ENCODE results near the gene TNKS2. TPM values are rescaled to one million over a fixed set of nuclear protein-coding genes. Genes with fewer than 3 reads are reported as not detected.
A peak's percentile ranks its signal among the peaks of the same experiment; 100 is the strongest.
"Not testable (repeated sequence)": the region's sequence is repeated elsewhere in the genome, so short reads cannot be mapped to it uniquely, and the experiment has no call there.

The TNKS2 gene
- total RNA-seq, 4 donors from 2014 or later = 40.5 to 70.0 (median 57.4) TPM

DNA sequence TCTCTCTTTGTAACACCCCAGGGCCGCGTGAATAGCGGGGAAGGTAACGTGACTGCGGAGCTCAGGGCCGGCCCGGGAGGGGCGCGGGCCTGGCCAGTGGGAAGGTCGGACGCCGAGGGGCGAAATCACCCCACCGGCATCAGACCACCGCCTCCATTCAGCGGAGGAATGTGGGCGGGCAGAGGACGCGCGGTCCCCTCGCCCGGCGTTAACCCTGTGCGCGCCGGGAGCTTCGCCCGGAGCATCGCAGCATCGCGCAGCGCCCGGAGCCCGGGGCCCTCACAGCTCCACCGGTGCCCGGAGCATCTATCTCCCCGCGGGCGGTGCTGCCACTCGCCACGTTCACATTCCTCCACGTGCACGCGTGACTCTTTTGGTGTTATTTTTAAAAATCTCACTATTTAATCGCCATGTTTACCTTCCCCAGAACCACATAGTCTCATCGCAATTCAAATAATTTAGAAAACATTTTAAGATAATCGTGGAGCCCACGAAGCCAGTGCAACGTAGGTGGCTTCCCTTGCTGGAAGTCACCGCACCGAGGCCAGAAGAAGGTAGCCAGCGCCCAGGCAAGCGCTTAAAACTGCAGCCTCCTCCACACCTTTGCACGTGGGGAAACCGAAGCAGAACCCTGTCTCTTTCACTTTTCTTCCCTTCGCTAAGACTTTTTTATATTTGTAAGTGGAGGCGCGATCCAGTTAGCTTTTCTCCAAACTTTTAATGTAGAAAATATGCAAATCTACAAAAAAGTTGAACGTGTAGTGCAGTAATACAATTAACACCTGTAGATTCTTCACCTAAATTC lies 89.2 kb downstream of the TNKS2 start:
- peak in 1 of 2 donors; percentile 88 for DNase-seq (ENCODE audit: low spot score in 2 of 2)
- TF ChIP-seq, protein P1, sequence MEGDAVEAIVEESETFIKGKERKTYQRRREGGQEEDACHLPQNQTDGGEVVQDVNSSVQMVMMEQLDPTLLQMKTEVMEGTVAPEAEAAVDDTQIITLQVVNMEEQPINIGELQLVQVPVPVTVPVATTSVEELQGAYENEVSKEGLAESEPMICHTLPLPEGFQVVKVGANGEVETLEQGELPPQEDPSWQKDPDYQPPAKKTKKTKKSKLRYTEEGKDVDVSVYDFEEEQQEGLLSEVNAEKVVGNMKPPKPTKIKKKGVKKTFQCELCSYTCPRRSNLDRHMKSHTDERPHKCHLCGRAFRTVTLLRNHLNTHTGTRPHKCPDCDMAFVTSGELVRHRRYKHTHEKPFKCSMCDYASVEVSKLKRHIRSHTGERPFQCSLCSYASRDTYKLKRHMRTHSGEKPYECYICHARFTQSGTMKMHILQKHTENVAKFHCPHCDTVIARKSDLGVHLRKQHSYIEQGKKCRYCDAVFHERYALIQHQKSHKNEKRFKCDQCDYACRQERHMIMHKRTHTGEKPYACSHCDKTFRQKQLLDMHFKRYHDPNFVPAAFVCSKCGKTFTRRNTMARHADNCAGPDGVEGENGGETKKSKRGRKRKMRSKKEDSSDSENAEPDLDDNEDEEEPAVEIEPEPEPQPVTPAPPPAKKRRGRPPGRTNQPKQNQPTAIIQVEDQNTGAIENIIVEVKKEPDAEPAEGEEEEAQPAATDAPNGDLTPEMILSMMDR (IDR thresholded peaks at IDR 0.05) = no peak
- no peak for TF ChIP-seq POLR2A (IDR thresholded peaks at IDR 0.05)
- WGBS, 2 donors = 0% methylated on average over 50 to 59 of the region's 59 CpGs
- peak overlapping the region; percentile 15 for H3K4me3 ChIP-seq (ENCODE audit: low read depth, poor library complexity, severe bottlenecking)
- intact Hi-C loops (cut with DNase I; ENCODE audit: low total_unique reads) = no loop called here

GRCh38 chr10:91891125-91892001 lies 93.1 kb downstream of the TNKS2 start:
- no peak for DNase-seq (ENCODE audit: low spot score in 2 of 2)
- TF ChIP-seq, protein P1 (IDR thresholded peaks at IDR 0.05) = no peak
- WGBS, 2 donors = 88 to 100% methylated on average over 1 of the region's 1 CpG
- H3K4me3 ChIP-seq (ENCODE audit: low read depth, poor library complexity, severe bottlenecking) = no peak overlapping the region
- intact Hi-C loops (cut with DNase I; ENCODE audit: low total_unique reads) = no loop called here

- WGBS, 2 donors = 98% methylated on average over 2 of the region's 2 CpGs
- intact Hi-C loops (cut with DNase I; ENCODE audit: low total_unique reads) = no loop called here
- no peak for DNase-seq (ENCODE audit: low spot score in 2 of 2)
- TF ChIP-seq, protein P1 (IDR thresholded peaks at IDR 0.05) = no peak
- TF ChIP-seq POLR2A (IDR thresholded peaks at IDR 0.05) = no peak
- H3K4me3 ChIP-seq (ENCODE audit: low read depth, poor library complexity, severe bottlenecking) = no peak overlapping the region
These were observed 94.8 kb downstream of the TNKS2 start for GRCh38 chr10:91893051-91893450.

DNA sequence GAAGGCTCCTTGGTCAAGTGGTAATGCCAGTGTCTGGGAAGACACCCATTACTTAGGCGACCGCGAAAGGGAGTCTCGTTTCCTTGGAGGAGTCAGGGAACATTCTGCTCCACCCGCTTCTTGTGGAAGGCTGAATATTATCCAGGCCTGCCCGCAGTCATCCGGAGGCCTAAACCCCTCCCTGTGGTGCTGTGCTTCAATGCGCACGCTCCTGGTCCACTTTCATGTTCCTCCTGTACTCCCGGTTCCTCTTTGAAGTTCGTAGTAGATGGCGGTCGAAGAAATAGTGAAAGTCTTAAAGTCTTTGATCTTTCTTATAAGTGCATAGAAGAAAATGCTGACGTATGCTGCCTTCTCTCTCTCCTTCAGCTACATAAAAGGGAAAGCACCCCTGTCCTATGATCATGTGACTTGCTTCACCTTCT lies 96.0 kb downstream of the TNKS2 start:
- H3K4me3 ChIP-seq (ENCODE audit: low read depth, poor library complexity, severe bottlenecking); intact Hi-C loops (cut with DNase I; ENCODE audit: low total_unique reads): not testable (repeated sequence)
- peak in 1 of 2 donors; percentile 13 for DNase-seq (ENCODE audit: low spot score in 2 of 2)
- 80 to 92% methylated on average over 14 of the region's 14 CpGs for whole genome bisulfite sequencing, 2 donors

- no peak for DNase-seq (ENCODE audit: low spot score in 2 of 2)
- WGBS, 2 donors = 93 to 94% methylated on average over 3 of the region's 3 CpGs
- TF ChIP-seq, protein P1 (IDR thresholded peaks at IDR 0.05) = no peak
- no peak for TF ChIP-seq POLR2A (IDR thresholded peaks at IDR 0.05)
- H3K4me3 ChIP-seq (ENCODE audit: low read depth, poor library complexity, severe bottlenecking) = no peak overlapping the region
- intact Hi-C loops (cut with DNase I; ENCODE audit: low total_unique reads) = no loop called here
These were observed 98.1 kb downstream of the TNKS2 start for GRCh38 chr10:91896212-91896756.

DNA sequence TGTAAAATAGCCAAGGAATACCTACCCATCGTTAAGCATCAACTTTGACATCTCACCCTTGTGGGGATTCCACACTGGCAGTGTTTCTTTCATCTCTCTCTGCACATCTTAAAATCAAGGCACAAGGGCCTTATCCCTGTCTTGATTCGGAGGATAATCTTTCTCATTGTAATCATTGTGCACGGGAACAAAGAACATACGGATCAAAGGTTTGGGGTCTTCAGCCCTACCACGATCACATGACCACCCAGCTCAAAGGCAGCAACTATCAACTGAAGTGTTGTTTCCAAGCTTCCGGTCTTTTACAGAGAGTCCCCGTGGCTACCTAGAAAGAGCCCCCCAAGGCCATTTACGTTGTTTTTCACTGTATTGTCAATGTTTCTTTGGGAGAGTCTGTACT lies 99.2 kb downstream of the TNKS2 start:
- TF ChIP-seq POLR2A (IDR thresholded peaks at IDR 0.05) = no peak
- TF ChIP-seq, protein P1 (IDR thresholded peaks at IDR 0.05) = no peak
- no peak overlapping the region for H3K4me3 ChIP-seq (ENCODE audit: low read depth, poor library complexity, severe bottlenecking)
- WGBS, 2 donors = 62 to 72% methylated on average over 8 of the region's 8 CpGs
- intact Hi-C loops (cut with DNase I; ENCODE audit: low total_unique reads) = no loop called here
- no peak for DNase-seq (ENCODE audit: low spot score in 2 of 2)
